RPMI8226 (cell line): ENCODE data around the gene QTRT2.

Source experiments
- DNase-seq: peaks from one replicate; pipeline ENCODE4 v3.0.0-alpha.2; 2015

Gene QTRT2

GRCh38 chr3:114056130-114057010 is at the start of gene QTRT2, which contains the start of gene CCDC191:
TSS of gene QTRT2 (plus strand) at chr3:114056737. CDS start at chr3:114065258, 8,521 bp downstream.
TSS of gene CCDC191 (minus strand) at chr3:114056526. CDS start at chr3:114056466, 60 bp downstream.
- DNase-seq, result peak; percentile 99

- DNase-seq, result no peak
Measured at GRCh38 chr3:114011059-114011797, 45.3 kb upstream of the QTRT2 start.

- no peak for DNase-seq
Measured at GRCh38 chr3:114014211-114014610, 42.3 kb upstream of the QTRT2 start.

DNA sequence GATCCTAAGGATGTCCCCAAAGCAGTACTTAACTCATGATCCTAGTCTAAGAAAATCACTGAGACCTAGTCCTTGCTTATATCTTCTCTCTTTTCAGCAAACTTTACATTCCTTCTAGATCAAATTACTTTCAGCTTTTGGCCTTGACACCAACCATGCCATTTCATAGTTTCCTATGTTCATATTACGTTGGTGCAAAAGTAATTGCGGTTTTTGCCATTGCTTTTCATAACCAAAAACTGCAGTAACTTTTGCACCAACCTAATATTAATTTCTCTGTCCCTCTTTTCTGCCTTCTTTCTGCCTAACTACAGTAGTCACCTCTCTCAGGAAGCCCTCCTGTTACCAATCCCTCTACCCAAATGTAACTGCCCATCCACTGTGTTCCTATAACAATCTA is 37.1 kb upstream of the QTRT2 start:
- DNase-seq, result no peak

DNA sequence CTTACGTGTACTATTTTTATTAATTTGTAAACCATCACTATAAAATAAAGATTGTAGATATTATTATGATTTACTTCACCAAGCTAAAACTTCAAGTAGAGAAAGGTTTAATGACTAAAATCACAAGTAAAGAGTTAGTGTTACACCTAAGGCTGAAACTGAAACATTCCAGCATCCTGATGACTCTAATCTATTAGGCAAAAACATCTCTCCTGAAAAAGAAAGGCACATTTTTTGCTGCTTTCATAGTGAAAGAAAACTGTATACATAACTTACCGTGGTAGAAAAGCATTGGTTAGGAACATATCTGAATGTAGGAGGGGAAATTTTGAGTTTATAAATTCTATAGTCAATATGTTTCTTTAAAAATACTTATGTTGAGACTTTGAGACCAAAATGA is 35.6 kb upstream of the QTRT2 start:
- DNase-seq, result no peak

DNA sequence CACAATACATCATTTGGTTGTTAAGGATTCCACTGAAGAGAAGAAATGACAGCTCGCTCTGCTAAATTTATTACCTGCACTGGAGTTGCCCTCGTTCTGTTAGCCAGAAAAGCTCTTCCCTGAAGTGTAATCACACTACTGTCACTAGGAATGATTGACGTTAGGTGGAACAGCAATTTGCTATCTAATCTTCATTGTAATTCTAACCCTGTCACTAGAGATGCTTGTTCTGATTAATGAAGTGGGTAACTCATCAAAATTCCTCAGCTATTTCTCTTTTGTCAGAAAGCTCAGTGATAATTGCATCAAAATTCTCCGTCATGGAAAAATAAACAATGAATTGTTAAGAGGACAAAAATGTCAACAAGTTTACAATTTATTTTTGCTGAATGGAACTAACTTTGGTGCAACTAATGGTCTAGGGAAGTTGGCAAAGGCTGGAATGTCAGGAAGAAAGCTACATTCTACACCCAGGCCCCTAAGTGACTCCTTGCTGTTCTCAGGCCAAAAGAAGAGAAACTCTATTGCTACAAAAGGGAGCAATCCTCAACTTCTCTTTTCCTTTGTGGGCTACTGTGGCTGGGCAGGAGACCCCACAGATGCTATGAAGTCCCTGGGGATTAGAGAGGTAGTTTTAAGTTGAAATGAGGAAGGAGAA is 34.3 kb upstream of the QTRT2 start:
- DNase-seq, result no peak

GRCh38 chr3:114025451-114025850 is 31.1 kb upstream of the QTRT2 start:
- no peak for DNase-seq

- no peak for DNase-seq
Measured at GRCh38 chr3:114026331-114026730, 30.2 kb upstream of the QTRT2 start.

DNA sequence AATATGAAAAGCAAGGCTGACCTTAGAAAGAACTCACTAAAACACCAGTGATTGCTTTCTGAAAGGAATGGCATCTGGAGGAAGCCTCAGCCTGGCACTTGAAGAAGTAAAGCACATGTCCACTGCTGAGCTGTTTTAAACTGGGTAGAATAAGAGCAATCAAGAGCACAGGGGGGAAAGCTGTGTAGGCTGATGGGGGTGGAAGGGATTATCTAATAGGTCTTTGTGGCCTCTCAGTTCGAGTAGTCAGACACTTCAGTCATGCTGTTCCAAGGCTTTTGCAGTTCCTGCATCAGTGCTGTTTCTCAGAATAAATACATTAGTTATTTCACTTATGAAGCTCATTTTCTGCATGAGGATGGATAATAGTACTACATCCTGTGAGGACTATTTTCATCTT is 22.8 kb upstream of the QTRT2 start:
- DNase-seq, result no peak

DNA sequence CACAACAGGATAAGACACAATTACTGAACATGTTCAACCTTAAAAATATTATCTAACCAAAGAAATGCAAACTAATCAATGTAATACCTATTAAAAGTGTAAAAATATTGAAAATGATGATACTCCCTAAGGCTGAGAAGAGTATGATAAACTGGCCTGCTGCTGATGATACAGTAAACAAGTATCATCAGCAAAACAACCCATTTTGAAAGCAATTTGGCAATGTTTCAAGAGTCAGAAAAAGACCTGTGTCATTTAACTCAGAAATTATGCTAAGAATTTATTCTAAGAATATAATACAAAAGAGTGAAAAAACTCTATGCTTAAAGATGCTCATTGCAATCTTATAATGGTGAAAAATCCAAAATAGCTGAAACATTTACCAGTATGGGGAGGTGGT is 22.3 kb upstream of the QTRT2 start:
- no peak for DNase-seq

DNA sequence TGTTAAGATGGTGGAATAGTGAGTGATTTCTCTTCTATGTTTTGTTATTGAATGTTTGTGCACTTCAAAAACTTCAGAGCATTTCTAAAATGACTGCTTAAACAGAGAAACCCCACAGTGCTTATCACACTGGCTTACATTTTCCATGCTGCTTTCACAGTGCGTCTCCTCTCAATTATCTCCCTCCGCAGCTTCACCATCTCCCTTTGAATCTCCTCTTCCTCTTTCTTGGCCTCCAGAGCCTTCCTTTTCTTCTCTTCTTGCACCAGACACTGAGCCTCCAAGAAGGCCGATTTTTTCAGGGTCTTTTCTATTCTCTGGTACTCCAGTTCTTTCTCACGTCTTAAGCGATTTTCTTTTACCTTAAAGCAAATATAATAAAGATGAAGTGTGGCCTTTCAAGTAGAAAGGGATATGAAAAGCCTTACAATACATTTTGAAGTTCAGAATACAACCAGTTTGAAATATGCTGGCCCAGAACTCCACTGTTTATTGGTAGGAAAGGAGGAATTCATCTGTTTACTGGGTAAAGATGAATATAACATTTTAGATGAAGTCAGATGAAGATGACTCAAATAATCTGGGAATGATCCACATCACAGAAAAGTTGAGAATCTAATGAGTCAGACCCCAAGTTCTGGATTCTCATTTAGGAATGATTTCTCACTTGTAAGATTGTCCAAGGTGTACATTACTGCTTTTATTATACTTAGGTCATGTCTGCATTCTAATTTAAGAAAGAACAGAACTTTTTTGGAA is 21.6 kb upstream of the QTRT2 start:
- DNase-seq, result no peak

GRCh38 chr3:114035896-114036295 is 20.6 kb upstream of the QTRT2 start:
- no peak for DNase-seq

DNA sequence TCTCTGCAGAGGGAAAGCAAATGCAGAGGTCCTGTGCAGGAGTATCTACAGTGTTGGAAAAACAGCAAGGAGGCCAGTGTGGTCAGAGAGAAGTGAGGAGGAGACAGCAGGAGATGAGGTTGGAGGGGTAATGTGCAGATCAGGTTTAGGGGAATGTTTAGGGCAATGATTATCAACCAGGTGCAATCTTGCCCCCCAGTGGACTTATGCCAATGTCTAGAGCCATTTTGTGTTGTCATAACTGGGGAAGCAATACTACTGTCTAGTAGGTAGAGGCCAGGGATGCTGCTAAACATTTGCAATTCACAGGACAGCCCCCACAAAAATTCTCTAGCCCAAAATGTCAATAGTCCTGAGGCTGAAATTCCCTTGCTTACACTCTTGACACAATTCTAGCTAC is 13.3 kb upstream of the QTRT2 start:
- no peak for DNase-seq

DNA sequence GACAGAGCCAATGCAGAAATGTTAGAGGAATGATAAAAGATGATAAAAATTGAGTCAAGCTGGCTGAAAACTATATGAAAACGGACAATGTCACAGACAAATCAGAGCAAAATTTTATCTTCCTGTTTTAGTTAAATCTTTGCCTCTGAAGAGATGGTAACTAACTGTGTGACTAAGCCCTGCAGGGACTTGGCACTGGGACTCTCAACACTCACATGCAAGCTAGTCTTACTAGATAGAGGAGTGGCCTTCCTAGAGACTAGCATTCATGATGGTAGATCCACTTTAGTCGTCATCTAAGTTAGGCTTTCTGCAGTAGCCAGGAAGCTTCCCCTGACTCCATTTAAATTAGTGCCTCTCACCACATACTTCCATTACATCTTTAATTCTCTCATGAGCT is 4.3 kb upstream of the QTRT2 start:
- DNase-seq, result no peak

DNA sequence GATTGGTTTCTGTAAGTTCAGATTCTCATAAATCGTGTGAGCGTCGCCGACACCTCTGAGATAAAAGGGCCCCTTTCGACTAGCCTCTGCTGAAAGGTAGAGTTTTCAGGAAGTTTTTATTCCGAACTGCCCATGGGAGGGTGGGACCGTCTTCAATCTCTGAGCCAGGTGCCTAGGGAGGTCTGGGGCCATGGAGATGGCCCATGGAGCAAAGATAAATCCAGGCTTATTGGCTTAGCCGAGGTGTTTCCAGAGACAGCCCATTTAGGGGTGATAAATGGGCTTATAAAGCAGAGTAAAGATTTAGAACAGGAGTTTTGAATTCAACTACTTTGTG is 442 bp downstream of the QTRT2 start:
- no peak for DNase-seq

GRCh38 chr3:114058646-114059045 is 2.1 kb downstream of the QTRT2 start:
- DNase-seq, result no peak

DNA sequence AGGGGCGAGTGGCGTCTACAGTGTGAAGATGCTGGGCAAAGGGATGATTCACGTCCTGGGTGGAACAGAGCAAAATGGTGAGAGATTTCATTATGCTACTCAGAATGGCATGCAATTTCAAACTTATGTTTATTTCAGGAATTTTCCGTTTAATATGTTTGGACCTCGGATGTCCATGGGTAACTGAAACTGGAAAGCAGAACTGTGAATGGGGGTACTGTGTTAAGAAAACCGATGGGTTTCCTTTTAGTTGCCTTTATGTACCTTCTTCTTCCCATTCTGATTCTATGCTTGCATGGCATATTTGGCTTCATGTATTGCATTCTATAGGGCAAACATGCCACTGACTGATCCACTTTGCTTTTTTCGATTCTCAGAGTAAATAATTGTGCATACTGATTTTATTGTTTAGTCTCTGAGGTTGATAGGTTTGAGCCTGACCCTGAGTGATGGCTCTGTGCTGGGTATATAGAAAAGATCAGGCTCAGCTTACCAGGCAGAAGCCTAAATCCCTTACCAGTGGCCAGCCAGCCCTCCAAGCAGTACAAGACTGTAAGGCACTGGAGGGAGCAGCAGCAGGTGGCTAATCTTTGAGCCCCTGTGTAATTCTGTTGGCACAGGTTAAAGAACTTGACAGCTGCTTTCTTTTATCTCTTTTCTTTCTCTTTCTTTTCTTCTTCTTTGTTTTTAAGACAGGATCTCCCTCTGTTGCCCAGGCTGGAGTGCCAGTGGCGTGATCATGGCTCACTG is 4.5 kb downstream of the QTRT2 start:
- no peak for DNase-seq

GRCh38 chr3:114067804-114068203 is 11.3 kb downstream of the QTRT2 start:
- no peak for DNase-seq

- no peak for DNase-seq
Measured at GRCh38 chr3:114068336-114068735, 11.8 kb downstream of the QTRT2 start.

GRCh38 chr3:114071786-114072185 is 15.2 kb downstream of the QTRT2 start:
- DNase-seq, result no peak

DNA sequence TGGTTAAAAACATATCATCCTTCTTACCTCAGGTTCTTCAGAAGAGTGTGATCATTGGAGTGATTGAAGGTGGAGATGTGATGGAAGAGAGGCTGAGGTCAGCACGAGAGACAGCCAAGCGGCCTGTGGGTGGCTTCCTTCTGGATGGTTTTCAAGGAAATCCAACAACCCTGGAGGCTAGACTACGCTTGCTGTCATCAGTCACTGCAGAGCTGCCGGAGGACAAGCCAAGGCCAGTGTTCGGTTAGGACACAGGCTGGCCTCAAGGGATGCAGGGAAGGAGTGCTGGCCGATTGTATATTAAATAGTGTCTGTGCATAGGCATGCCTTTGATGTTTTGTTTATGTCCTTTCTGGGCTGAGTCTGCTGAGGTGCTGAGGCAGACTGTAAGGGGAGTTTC is 20.2 kb downstream of the QTRT2 start:
- no peak for DNase-seq

- no peak for DNase-seq
Measured at GRCh38 chr3:114078126-114078525, 21.6 kb downstream of the QTRT2 start.
